Measurements from ENCODE around the gene CRHR1.

The CRHR1 gene

GRCh38 chr17:45768000-45768399 lies 16.1 kb upstream of the CRHR1 start:
- H3K9me3 ChIP-seq (ENCODE audit: insufficient read depth, low read length, severe bottlenecking), result no peaks in the 10 kb centered on the region
- H3K27ac ChIP-seq (ENCODE audit: low read length), result no peak overlapping the region
- no peak overlapping the region for H2AFZ ChIP-seq (ENCODE audit: low read depth, low read length)
- ATAC-seq (ENCODE audit: insufficient read depth, low read depth) (no peak), DNase-seq (no peak)
- H4K20me1 ChIP-seq (ENCODE audit: insufficient read depth, low read length), result peaks cover 2% of the 10 kb centered on the region
- H3K27me3 ChIP-seq (ENCODE audit: insufficient read depth, low read length, poor library complexity), result peaks cover 24% of the 10 kb centered on the region
- TF ChIP-seq, protein P1, sequence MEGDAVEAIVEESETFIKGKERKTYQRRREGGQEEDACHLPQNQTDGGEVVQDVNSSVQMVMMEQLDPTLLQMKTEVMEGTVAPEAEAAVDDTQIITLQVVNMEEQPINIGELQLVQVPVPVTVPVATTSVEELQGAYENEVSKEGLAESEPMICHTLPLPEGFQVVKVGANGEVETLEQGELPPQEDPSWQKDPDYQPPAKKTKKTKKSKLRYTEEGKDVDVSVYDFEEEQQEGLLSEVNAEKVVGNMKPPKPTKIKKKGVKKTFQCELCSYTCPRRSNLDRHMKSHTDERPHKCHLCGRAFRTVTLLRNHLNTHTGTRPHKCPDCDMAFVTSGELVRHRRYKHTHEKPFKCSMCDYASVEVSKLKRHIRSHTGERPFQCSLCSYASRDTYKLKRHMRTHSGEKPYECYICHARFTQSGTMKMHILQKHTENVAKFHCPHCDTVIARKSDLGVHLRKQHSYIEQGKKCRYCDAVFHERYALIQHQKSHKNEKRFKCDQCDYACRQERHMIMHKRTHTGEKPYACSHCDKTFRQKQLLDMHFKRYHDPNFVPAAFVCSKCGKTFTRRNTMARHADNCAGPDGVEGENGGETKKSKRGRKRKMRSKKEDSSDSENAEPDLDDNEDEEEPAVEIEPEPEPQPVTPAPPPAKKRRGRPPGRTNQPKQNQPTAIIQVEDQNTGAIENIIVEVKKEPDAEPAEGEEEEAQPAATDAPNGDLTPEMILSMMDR (IDR thresholded peaks at IDR 0.05; ENCODE audit: borderline replicate concordance, extremely low read depth, low read length, poor library complexity, severe bottlenecking), result no peak
- TF ChIP-seq EZH2 (IDR thresholded peaks at IDR 0.05; ENCODE audit: borderline replicate concordance, low read depth, low read length, severe bottlenecking), result no peak
- H3K4me2 ChIP-seq (ENCODE audit: insufficient read depth, low read length), result no peak overlapping the region
- H3K4me3 ChIP-seq (ENCODE audit: low read depth in 1 of 2, low read length in 2 of 2), result no peak overlapping the region
- H3K4me1 ChIP-seq (ENCODE audit: insufficient read depth, low read length), result no peaks in the 10 kb centered on the region
- no peaks in the 10 kb centered on the region for H3K79me2 ChIP-seq (ENCODE audit: insufficient read depth, low read length)
- no peak overlapping the region for H3K9ac ChIP-seq (ENCODE audit: low read depth, low read length)
- no peaks in the 10 kb centered on the region for H3K36me3 ChIP-seq (ENCODE audit: insufficient read depth, low read length)

- DNase-seq (no peak), ATAC-seq (ENCODE audit: insufficient read depth, low read depth) (no peak)
- Histone ChIP-seq H3K79me2 (ENCODE audit: insufficient read depth, low read length) (no peaks in the 10 kb centered on the region), H2AFZ (ENCODE audit: low read depth, low read length) (no peak overlapping the region), H3K9ac (ENCODE audit: low read depth, low read length) (no peak overlapping the region), H4K20me1 (ENCODE audit: insufficient read depth, low read length) (peaks cover 3% of the 10 kb centered on the region; the same call in 1 of the 2 replicates), H3K9me3 (ENCODE audit: insufficient read depth, low read length, severe bottlenecking) (no peaks in the 10 kb centered on the region), H3K27me3 (ENCODE audit: insufficient read depth, low read length, poor library complexity) (peaks cover 24% of the 10 kb centered on the region), H3K4me3 (ENCODE audit: low read depth in 1 of 2, low read length in 2 of 2) (no peak overlapping the region), H3K36me3 (ENCODE audit: insufficient read depth, low read length) (no peaks in the 10 kb centered on the region), H3K4me2 (ENCODE audit: insufficient read depth, low read length) (no peak overlapping the region), H3K27ac (ENCODE audit: low read length) (no peak overlapping the region), H3K4me1 (ENCODE audit: insufficient read depth, low read length) (no peaks in the 10 kb centered on the region)
- TF ChIP-seq EZH2 (IDR thresholded peaks at IDR 0.05; ENCODE audit: borderline replicate concordance, low read depth, low read length, severe bottlenecking), result no peak
- TF ChIP-seq, protein P1 (IDR thresholded peaks at IDR 0.05; ENCODE audit: borderline replicate concordance, extremely low read depth, low read length, poor library complexity, severe bottlenecking), result no peak
Measured at GRCh38 chr17:45770632-45771270, 13.4 kb upstream of the CRHR1 start.

DNA sequence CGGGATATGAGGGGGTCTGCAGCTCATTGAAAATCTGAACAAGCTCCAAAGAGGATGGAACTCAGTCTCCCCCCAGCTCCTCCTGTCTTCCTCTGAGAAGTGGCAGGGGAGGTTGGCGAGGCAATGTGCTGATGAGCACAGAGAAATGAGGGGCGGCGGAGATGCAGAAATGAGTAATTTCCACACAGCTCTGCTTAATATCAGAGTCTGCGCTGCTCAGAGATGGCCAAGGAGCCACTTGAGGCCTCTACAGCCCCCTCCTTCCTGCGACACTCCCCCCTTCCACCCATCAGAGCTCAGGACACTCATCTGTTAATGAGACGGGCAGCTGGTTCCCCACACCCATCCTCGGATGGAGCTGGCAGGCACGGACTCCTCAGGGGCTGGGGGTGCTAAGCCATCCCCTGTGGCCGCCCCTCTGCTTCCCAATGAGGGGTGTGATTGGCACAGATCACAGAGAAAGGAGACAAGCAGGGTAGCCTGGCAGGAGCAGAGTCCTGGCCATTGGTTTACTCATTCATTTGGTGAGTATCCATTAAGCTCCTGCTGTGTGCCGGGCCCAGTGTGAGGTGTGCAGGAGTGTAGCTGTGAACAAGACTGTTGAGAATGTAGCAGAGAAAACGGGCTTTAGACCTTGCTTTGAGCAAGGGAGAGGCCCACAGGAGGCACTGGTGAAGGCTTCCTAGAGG lies 12.7 kb upstream of the CRHR1 start:
- Histone ChIP-seq H3K36me3 (ENCODE audit: insufficient read depth, low read length) (no peaks in the 10 kb centered on the region), H2AFZ (ENCODE audit: low read depth, low read length) (no peak overlapping the region), H3K79me2 (ENCODE audit: insufficient read depth, low read length) (no peaks in the 10 kb centered on the region), H4K20me1 (ENCODE audit: insufficient read depth, low read length) (peaks cover 3% of the 10 kb centered on the region; the same call in 1 of the 2 replicates), H3K9ac (ENCODE audit: low read depth, low read length) (no peak overlapping the region), H3K27me3 (ENCODE audit: insufficient read depth, low read length, poor library complexity) (peaks cover 25% of the 10 kb centered on the region), H3K4me1 (ENCODE audit: insufficient read depth, low read length) (no peaks in the 10 kb centered on the region), H3K4me3 (ENCODE audit: low read depth in 1 of 2, low read length in 2 of 2) (no peak overlapping the region), H3K9me3 (ENCODE audit: insufficient read depth, low read length, severe bottlenecking) (no peaks in the 10 kb centered on the region), H3K4me2 (ENCODE audit: insufficient read depth, low read length) (no peak overlapping the region), H3K27ac (ENCODE audit: low read length) (no peak overlapping the region)
- DNase-seq (no peak), ATAC-seq (ENCODE audit: insufficient read depth, low read depth) (no peak)
- TF ChIP-seq, protein P1 (IDR thresholded peaks at IDR 0.05; ENCODE audit: borderline replicate concordance, extremely low read depth, low read length, poor library complexity, severe bottlenecking), result no peak
- TF ChIP-seq EZH2 (IDR thresholded peaks at IDR 0.05; ENCODE audit: borderline replicate concordance, low read depth, low read length, severe bottlenecking), result no peak
